KG1 (cell line): ENCODE measurements around the gene PRKCA.

Experiments used
- DNase-seq: peaks from one replicate; lab custom pipeline; 2025; lab: John Stamatoyannopoulos, UW

PRKCA gene

GRCh38 chr17:66839616-66840015 is 537.2 kb downstream of the PRKCA start:
- no peak for DNase-seq

GRCh38 chr17:66840061-66840460 is 537.6 kb downstream of the PRKCA start:
- DNase-seq, result no peak

GRCh38 chr17:66841328-66841727 is 538.9 kb downstream of the PRKCA start:
- DNase-seq, result no peak

GRCh38 chr17:66841744-66842143 is 539.3 kb downstream of the PRKCA start:
- no peak for DNase-seq

- no peak for DNase-seq
Observed at GRCh38 chr17:66842505-66842904, 540.1 kb downstream of the PRKCA start.

- DNase-seq, result no peak
Observed at GRCh38 chr17:66842959-66843358, 540.5 kb downstream of the PRKCA start.

GRCh38 chr17:66843627-66844026 is 541.2 kb downstream of the PRKCA start:
- no peak for DNase-seq

- DNase-seq, result no peak
Observed at GRCh38 chr17:66847704-66848103, 545.3 kb downstream of the PRKCA start.

GRCh38 chr17:66848496-66848895 is 546.1 kb downstream of the PRKCA start:
- no peak for DNase-seq

GRCh38 chr17:66849032-66849655 is 546.7 kb downstream of the PRKCA start:
- DNase-seq, result no peak

GRCh38 chr17:66849851-66850580 is 547.6 kb downstream of the PRKCA start:
- DNase-seq, result no peak

- DNase-seq, result no peak
Observed at GRCh38 chr17:66850692-66851091, 548.3 kb downstream of the PRKCA start.

- no peak for DNase-seq
Observed at GRCh38 chr17:66855204-66855603, 552.8 kb downstream of the PRKCA start.

- DNase-seq, result no peak
Observed at GRCh38 chr17:66858226-66859083, 556.0 kb downstream of the PRKCA start.

- DNase-seq, result no peak
Observed at GRCh38 chr17:66859353-66859752, 556.9 kb downstream of the PRKCA start.

- DNase-seq, result no peak
Observed at GRCh38 chr17:66860204-66860603, 557.8 kb downstream of the PRKCA start.
